WTC11 (cell line): ENCODE data around the gene ENTPD6.

Source experiments
- CBFB ChIP-seq: sonication (generic); formaldehyde crosslinking; IDR thresholded peaks from 2 replicates; pipeline ENCODE4 v1.8.1; 2022; ENCODE audit warnings: mild to moderate bottlenecking, low read depth, missing genetic modification reagents
- CTCF ChIP-seq: fragments of 200-600 bp; IDR thresholded peaks from 2 replicates; pipeline ENCODE4 v1.8.0; 2022; ENCODE audit warnings: antibody characterized with exemption
- IRF1 ChIP-seq: sonication (generic); formaldehyde crosslinking; IDR thresholded peaks from 2 replicates; pipeline ENCODE4 v1.8.0; 2023; ENCODE audit warnings: missing genetic modification reagents
- JUN ChIP-seq: sonication (generic); formaldehyde crosslinking; IDR thresholded peaks from 2 replicates; pipeline ENCODE4 v1.8.0; 2023; ENCODE audit warnings: mild to moderate bottlenecking, missing genetic modification reagents
- TEAD4 ChIP-seq: sonication (generic); formaldehyde crosslinking; IDR thresholded peaks from 2 replicates; pipeline ENCODE4 v1.8.0; 2022; ENCODE audit warnings: mild to moderate bottlenecking, missing genetic modification reagents
- ZNF263 ChIP-seq: sonication (generic); formaldehyde crosslinking; IDR thresholded peaks from 2 replicates; pipeline ENCODE4 v1.8.1; 2022; ENCODE audit warnings: low read depth, mild to moderate bottlenecking, moderate library complexity, missing genetic modification reagents

GRCh38 chr20:25220810-25221591 lies 25.5 kb downstream of the ENTPD6 start:
- no peak for TF ChIP-seq CTCF
- TF ChIP-seq ZNF263, result no peak
- no peak for TF ChIP-seq TEAD4
- TF ChIP-seq JUN, result no peak
- no peak for TF ChIP-seq IRF1 (CRISPR knock-in tag)
- no peak for TF ChIP-seq CBFB (CRISPR knock-in tag)
